ENCODE measurements around the gene NRL.

DNA sequence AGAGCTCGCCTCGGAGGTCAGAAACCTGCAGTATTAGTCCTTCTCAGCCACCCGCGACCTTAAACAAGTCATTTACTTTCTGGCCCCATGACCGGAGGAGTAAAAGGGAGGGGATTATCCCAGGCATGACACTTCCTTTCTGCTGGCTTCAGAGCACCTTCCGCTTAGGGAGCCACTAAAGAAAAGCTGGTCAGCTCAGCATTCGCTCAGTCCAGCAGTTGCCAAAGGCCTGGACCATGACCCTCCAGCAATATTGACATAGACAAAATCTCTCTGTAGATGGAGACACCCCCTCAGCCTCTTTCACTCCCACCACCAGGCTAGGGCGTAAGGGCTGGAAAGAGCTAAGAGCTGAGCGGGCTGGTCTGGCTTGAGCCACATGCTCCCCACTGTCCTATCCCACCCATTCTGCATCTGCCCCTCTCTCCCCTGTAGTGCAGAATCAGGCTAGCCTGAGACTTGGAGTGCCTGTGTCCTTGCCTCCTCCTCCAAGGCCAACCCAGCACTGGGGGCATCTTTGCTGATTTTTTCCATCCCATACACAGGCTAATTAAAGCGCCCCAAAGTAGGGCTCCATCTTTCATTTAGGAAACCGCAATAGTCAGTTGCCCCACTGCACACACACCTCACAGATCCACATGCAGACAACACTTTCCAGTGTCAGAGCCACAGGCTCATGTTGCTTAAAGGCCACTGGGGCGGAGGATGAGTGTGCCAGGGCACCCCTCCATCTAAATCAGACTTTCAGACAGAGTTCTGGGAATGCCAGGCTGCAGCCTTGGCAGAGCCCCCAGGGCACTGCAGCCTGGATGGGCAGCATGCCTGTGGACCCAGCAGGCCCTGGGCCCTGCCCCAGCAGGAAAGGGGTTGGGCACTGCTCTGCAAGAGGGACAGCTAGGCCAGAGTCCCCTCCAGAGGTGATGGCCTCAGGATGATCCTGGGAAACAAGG lies 47.3 kb downstream of the NRL start:
- TF ChIP-seq, protein P1, sequence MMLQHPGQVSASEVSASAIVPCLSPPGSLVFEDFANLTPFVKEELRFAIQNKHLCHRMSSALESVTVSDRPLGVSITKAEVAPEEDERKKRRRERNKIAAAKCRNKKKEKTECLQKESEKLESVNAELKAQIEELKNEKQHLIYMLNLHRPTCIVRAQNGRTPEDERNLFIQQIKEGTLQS (CRISPR knock-in tag; conservative IDR thresholded peaks at IDR 0.05) = no peak
- no peak for TF ChIP-seq EMX1 (CRISPR knock-in tag; IDR thresholded peaks at IDR 0.05)
- TF ChIP-seq ZNF317 (CRISPR knock-in tag; IDR thresholded peaks at IDR 0.05; ENCODE audit: borderline replicate concordance, low read depth) = no peak
- TF ChIP-seq, protein P2, sequence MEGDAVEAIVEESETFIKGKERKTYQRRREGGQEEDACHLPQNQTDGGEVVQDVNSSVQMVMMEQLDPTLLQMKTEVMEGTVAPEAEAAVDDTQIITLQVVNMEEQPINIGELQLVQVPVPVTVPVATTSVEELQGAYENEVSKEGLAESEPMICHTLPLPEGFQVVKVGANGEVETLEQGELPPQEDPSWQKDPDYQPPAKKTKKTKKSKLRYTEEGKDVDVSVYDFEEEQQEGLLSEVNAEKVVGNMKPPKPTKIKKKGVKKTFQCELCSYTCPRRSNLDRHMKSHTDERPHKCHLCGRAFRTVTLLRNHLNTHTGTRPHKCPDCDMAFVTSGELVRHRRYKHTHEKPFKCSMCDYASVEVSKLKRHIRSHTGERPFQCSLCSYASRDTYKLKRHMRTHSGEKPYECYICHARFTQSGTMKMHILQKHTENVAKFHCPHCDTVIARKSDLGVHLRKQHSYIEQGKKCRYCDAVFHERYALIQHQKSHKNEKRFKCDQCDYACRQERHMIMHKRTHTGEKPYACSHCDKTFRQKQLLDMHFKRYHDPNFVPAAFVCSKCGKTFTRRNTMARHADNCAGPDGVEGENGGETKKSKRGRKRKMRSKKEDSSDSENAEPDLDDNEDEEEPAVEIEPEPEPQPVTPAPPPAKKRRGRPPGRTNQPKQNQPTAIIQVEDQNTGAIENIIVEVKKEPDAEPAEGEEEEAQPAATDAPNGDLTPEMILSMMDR (IDR thresholded peaks at IDR 0.05) = no peak
